Common myeloid progenitor, CD34-positive (primary cell): ENCODE results near the gene SULT1C4.
A peak's percentile ranks its signal among the peaks of the same experiment; 100 is the strongest.
"Not testable (repeated sequence)": the region's sequence is repeated elsewhere in the genome, so short reads cannot be mapped to it uniquely, and the experiment has no call there.

Source experiments
- CTCF ChIA-PET: fragments of 350-600 bp; sonication (Branson Sonifier 250); formaldehyde crosslinking; loops from one replicate; lab custom pipeline; 2021; ENCODE audit warnings: antibody characterized with exemption; lab: Charles Lee
- POLR2A ChIA-PET: fragments of 350-600 bp; sonication (Branson Sonifier 250); formaldehyde crosslinking; loops from one replicate; lab custom pipeline; 2021; ENCODE audit warnings: antibody characterized with exemption; lab: Charles Lee
- DNase-seq, 3 donors: peaks; one replicate each; pipeline versions ENCODE4 v3.0.0 to v3.0.0-alpha.2; 2013
- H3K27ac ChIP-seq, 2 experiments: 1 replicate in 1 of 2; 2 replicates in 1 of 2; pipeline ENCODE4 v1.7.0; 2013; ENCODE audit warnings: inconsistent platforms in 2 of 2, low read length in 2 of 2, mild to moderate bottlenecking in 2 of 2, low read depth in 1 of 2, moderate library complexity in 1 of 2; ENCODE audit not compliant: severe bottlenecking in 2 of 2, insufficient read depth in 1 of 2, poor library complexity in 1 of 2
- H3K27me3 ChIP-seq, 5 experiments: replicated peaks in 2 of 5; 1 replicate in 3 of 5; 2 replicates in 2 of 5; pipeline versions ENCODE4 v1.6.1 to v1.7.0; 2013; ENCODE audit warnings: low read length in 4 of 5, mild to moderate bottlenecking in 2 of 5, moderate library complexity in 2 of 5, inconsistent platforms in 1 of 5; ENCODE audit not compliant: insufficient read depth in 5 of 5, control insufficient read depth in 4 of 5
- H3K36me3 ChIP-seq, 4 experiments: 1 replicate in 2 of 4; 2 replicates in 2 of 4; pipeline versions ENCODE4 v1.6.1 to v1.7.0; 2013; ENCODE audit warnings: low read length in 3 of 4, control low read depth in 1 of 4, mild to moderate bottlenecking in 1 of 4; ENCODE audit not compliant: control insufficient read depth in 4 of 4, insufficient read depth in 4 of 4
- H3K4me1 ChIP-seq, 4 experiments: 1 replicate in 3 of 4; 2 replicates in 1 of 4; pipeline versions ENCODE4 v1.6.1 to v1.7.1; 2013; ENCODE audit warnings: low read length in 3 of 4, mild to moderate bottlenecking in 3 of 4, control low read depth in 1 of 4, inconsistent platforms in 1 of 4, moderate library complexity in 1 of 4; ENCODE audit not compliant: control insufficient read depth in 4 of 4, insufficient read depth in 4 of 4; ENCODE audit errors: control extremely low read depth in 1 of 4
- H3K4me3 ChIP-seq, 7 experiments: 1 replicate in 4 of 7; 2 replicates in 3 of 7; pipeline versions ENCODE4 v1.5.1 to v1.7.0; 2013; ENCODE audit warnings: mild to moderate bottlenecking in 7 of 7, low read length in 6 of 7, moderate library complexity in 6 of 7, inconsistent platforms in 2 of 7, low read depth in 2 of 7, control low read depth in 1 of 7; ENCODE audit not compliant: insufficient read depth in 4 of 7, control insufficient read depth in 1 of 7; ENCODE audit errors: extremely low read depth in 1 of 7
- H3K9me3 ChIP-seq, 5 experiments: 1 replicate in 4 of 5; 2 replicates in 1 of 5; pipeline versions ENCODE4 v1.6.1 to v1.7.1; 2013; ENCODE audit warnings: low read length in 4 of 5, mild to moderate bottlenecking in 2 of 5, inconsistent platforms in 1 of 5, low read depth in 1 of 5, moderate library complexity in 1 of 5; ENCODE audit not compliant: control insufficient read depth in 4 of 5, insufficient read depth in 2 of 5; ENCODE audit errors: control extremely low read depth in 1 of 5
- WGBS: methylation state at CpG from one replicate; pipeline ENCODE4 v1.1.5; 2013; ENCODE audit not compliant: insufficient coverage; 5-methylcytosine and 5-hydroxymethylcytosine counted together

Gene SULT1C4

GRCh38 chr2:108348816-108349570 lies 28.8 kb upstream of the SULT1C4 start:
- Histone ChIP-seq H3K27me3 (no peaks in the 10 kb centered on the region), H3K36me3 (no peaks in the 10 kb centered on the region), H3K27ac (no peak overlapping the region), H3K9me3 (no peaks in the 10 kb centered on the region), H3K4me1 (peaks cover 0 to 23% (median 13%) of the 10 kb centered on the region in 4 experiments), H3K4me3 (no peak overlapping the region)
- 75% methylated on average over 4 of the region's 5 CpGs for WGBS
- ChIA-PET CTCF (interaction anchor here (0.6 to 1.6 kb wide), 4 partner anchors 25 to 613 kb away, joined by 3 to 8 read pairs (median 4); no protein-coding TSS in a partner anchor), POLR2A (no interaction called here)
- peak in 2 of 3 donors; percentile 50 to 62 for DNase-seq

DNA sequence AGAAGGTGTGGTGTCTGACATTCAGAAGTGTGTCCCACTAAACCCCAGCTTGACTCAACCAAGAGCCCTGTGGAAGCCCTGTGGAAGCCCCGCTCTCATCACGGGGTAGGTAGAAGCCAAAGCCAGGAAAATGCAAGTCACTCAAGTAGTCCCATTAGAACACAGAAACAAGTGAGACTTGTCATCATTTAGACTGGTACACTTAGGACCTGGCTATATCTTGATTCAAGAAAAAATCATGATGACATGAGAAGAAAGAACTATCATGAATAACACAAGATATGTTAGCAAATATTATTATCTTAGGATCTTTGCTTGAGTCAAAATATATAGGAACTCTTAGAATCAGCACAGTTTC lies 28.2 kb upstream of the SULT1C4 start:
- no peaks in the 10 kb centered on the region for H3K9me3 ChIP-seq
- H3K4me1 ChIP-seq = peaks cover 0 to 23% (median 13%) of the 10 kb centered on the region in 4 experiments
- no peaks in the 10 kb centered on the region for H3K27me3 ChIP-seq
- no peaks in the 10 kb centered on the region for H3K36me3 ChIP-seq
- CTCF ChIA-PET = interaction anchor here (0.7 to 1.6 kb wide), 3 partner anchors 25 to 235 kb away, joined by 3 to 8 read pairs (median 4); no protein-coding TSS in a partner anchor
- POLR2A ChIA-PET = no interaction called here
- no peak overlapping the region for H3K27ac ChIP-seq
- H3K4me3 ChIP-seq = no peak overlapping the region
- no peak for DNase-seq
- 80% methylated on average over 1 of the region's 2 CpGs for WGBS

- no peak overlapping the region for H3K27ac ChIP-seq
- ChIA-PET POLR2A (no interaction called here), CTCF (interaction anchor here (0.9 to 1.6 kb wide), 4 partner anchors 10 to 242 kb away, joined by 3 to 7 read pairs (median 4); no protein-coding TSS in a partner anchor)
- no peaks in the 10 kb centered on the region for H3K27me3 ChIP-seq
- no peak overlapping the region for H3K4me3 ChIP-seq
- DNase-seq = peak in 2 of 3 donors; percentile 45 to 60
- H3K4me1 ChIP-seq = peaks cover 0 to 7% (median 3%) of the 10 kb centered on the region in 4 experiments
- H3K36me3 ChIP-seq = no peaks in the 10 kb centered on the region
- no peaks in the 10 kb centered on the region for H3K9me3 ChIP-seq
These were observed 25.9 kb upstream of the SULT1C4 start for GRCh38 chr2:108351889-108352288.

DNA sequence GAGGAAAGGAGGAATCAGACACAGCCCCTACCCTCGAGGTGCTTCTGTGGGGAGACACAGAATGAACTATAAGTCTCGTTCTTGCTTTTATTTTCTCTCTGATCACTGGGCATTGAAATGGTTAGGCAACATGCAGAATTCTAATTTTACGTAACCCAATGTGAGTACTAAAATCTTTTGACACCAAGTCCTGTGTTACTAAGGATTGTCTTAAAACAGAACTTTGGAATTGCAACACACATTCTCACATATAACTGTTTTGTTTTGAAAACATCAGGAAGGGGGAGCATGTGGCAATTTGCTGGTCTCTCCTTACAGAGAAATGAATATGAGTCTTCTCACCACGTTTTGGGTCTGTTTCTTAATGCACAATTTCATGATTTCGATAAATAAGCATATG lies 23.6 kb upstream of the SULT1C4 start:
- CTCF ChIA-PET = interaction anchor here (1.2 to 1.7 kb wide), 2 partner anchors 35 to 230 kb away, joined by 4 read pairs; no protein-coding TSS in a partner anchor
- Histone ChIP-seq H3K4me1 (peaks cover 0 to under 1% (median 0%) of the 10 kb centered on the region in 4 experiments), H3K4me3 (no peak overlapping the region), H3K9me3 (no peaks in the 10 kb centered on the region), H3K27me3 (no peaks in the 10 kb centered on the region), H3K27ac (no peak overlapping the region), H3K36me3 (no peaks in the 10 kb centered on the region)
- no peak for DNase-seq
- 95% methylated on average over 3 of the region's 5 CpGs for WGBS
- POLR2A ChIA-PET = no interaction called here

- Histone ChIP-seq H3K4me3 (no peak overlapping the region), H3K9me3 (no peaks in the 10 kb centered on the region), H3K27ac (no peak overlapping the region), H3K4me1 (no peaks in the 10 kb centered on the region), H3K36me3 (no peaks in the 10 kb centered on the region), H3K27me3 (no peaks in the 10 kb centered on the region)
- CTCF ChIA-PET = no interaction called here
- WGBS = 92% methylated on average over 1 of the region's 2 CpGs
- POLR2A ChIA-PET = no interaction called here
- peak in 1 of 3 donors; percentile 27 for DNase-seq
These were observed 21.6 kb upstream of the SULT1C4 start for GRCh38 chr2:108355906-108356734.

GRCh38 chr2:108359336-108359735 lies 18.4 kb upstream of the SULT1C4 start:
- 100% methylated on average over 1 of the region's 1 CpG for WGBS
- DNase-seq, H3K27me3 ChIP-seq, H3K27ac ChIP-seq, H3K36me3 ChIP-seq, H3K4me3 ChIP-seq, POLR2A ChIA-PET, H3K9me3 ChIP-seq: not testable (repeated sequence)
- peaks cover 0 to 18% (median 11%) of the 10 kb centered on the region in 4 experiments for H3K4me1 ChIP-seq
- CTCF ChIA-PET = interaction anchor here (0.9 kb wide), 1 partner anchor 225 kb away, joined by 4 read pairs; no protein-coding TSS in a partner anchor
